ENCODE results near the gene KCNF1.

The KCNF1 gene

DNA sequence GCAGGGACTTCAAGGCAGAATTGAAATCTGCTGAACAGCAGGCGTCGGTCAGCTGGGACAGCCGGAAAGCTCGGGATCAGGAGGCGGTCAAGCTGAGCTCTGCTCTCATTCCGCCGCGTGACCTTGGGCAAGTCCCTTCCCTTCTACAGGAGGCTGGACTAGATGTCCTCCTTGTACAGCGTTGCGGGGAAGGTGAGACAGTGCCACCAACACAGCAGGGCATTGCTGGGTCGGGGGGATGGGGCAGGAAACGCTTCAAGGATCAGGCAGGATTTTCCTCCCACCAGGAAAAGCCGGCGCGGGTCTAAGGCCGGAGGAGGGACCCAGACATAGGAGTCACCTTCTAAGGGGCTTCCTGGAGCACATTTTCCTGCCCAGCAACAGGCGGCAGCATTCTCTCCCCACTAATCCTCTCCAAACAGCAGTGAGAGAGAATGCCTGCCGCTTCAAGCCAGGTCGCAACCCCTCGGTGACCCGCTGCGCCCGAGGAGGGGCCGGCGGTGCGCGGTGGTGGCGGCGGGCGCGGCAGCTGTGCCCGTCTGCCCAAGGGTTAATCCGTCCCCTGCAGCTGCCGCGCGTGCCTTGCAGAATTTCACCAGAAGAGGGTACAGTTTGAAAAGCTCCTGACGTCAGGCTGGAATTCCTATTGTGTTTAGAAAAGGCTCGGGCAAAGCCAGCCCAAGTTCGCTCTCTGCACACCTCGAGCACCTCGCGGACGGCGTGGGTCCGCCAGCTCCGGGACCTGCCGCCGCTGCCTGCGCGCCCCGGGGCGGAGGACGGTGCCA is at the start of gene KCNF1:
TSS of gene KCNF1 (plus strand) at position 644 of the 785 bp plus-strand sequence. CDS start 493 bp downstream, outside the sequence.
- DNase-seq: no peak

GRCh38 chr2:10862330-10862729 is 49.4 kb upstream of the KCNF1 start:
- DNase-seq: no peak

GRCh38 chr2:10863047-10863446 is 48.7 kb upstream of the KCNF1 start:
- no peak for DNase-seq

GRCh38 chr2:10863837-10864236 is 47.9 kb upstream of the KCNF1 start:
- no peak for DNase-seq

DNA sequence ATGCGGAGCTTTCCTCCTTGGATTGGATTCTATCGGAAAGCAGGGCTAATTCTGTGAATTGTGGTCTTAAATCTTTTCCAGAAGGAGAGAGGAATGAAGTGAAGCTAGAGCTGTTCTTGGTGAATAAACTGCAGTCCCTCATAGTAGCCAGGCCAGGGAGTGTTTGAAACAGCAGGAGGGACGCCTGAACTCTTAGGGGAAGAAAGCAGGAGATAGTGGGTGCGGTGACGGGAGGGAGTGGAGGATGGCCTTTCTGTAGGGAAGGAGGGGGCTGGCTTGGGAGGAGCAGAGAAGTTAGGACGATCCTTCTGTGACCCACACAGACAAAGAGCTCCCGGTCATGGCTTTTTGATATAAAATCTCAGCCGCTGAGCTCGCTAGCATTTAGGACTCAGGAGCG is 47.5 kb upstream of the KCNF1 start:
- DNase-seq: no peak

GRCh38 chr2:10864861-10865636 is 46.7 kb upstream of the KCNF1 start:
- peak; percentile 23 for DNase-seq

DNA sequence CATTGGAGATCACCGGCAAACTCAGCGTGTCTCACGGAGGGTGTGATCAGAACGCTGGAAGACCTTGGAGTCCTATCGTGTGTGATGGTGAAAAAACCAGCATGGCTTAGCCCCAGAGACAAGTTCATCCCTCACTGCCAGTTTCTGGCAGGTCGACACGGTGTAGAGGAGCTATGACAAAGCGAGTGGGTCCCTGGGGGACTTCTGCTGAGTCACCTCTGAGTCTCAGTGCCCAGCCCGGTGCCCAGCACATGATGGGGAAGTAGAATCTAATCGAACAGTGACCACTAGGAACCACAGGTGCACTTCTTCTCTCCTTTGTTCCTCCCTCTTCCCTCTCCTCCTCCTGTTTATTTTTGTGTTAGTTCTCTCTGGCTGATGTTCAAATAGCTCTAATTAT is 45.9 kb upstream of the KCNF1 start:
- DNase-seq: no peak

GRCh38 chr2:10867692-10868420 is 43.9 kb upstream of the KCNF1 start:
- no peak for DNase-seq

DNA sequence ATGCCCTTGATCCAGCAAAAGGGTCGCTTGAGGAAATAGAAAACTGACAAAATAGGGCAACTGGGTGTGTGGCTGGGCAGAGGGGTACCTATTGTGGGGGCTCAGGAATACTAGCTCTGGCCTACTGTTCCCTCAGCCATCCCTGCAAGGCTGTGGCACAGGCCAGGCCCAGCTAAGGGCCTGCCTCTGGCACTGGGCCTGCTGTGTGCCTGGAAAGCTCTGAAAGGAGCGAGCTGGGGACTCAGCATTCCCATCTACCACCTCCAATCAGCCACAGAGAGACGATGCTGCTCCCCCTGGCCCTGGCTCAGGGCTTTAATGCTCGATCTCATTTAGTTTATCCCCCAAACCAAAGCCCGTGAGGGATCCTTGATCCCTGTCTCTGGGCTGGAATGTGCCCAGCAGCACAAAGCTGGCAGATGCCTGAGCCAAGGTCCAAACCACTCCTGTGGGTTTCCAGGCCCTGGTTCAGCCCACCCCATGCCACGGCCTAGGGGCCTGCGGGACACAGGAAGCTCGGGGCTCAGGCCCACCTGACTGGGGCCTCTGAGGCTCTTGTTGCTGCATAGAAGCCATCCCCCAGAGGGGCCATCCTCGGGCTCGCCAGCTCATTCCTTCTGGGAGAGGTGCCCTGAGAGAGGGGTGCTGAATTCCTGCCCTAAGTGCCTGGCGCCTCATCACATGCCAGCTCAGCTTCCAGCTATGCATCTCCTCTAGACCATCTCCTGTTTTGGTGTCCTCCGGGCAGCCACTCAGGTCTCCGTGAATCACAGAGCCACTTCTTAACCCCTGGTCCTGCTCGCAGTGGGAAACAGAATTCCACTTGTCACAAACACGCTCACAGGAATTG is 43.0 kb upstream of the KCNF1 start:
- DNase-seq: no peak

DNA sequence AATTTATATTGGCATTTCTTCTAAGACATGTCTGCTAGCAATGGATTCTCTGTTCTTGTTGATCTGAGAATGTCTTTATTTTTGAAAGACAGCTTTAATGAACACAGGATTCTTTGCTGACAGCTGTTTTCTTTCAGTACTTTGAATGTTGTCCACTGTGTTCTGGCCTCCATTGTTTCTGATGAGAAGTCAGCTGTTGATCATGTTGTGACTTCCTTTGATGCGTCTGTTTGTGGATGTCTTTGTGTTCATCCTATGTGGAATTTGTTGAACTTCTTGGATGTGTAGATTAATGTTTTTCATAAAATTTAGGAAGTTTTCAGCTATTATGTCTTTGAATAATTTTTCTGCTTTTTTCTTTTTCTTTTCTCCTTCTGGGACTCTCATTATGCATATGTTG is 39.8 kb upstream of the KCNF1 start:
- no peak for DNase-seq

DNA sequence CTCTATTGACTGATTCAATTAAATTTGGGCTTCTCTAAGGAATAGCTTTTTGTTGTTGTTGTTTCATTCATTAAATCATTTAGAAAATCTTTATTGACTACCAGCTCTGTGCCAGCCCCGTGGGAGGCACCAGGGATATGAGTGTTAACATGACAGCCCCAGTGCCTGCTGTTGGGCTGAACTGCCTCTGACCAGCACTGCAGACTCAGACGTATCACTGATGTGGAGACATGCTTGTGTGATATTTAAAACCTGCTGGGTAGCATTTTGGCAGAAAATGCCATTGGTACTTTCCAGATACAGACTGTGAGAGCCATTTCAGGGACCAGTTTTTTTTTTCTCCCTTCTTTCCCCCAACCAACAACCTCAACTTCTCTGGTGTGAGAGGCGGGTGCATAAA is 38.6 kb upstream of the KCNF1 start:
- DNase-seq: no peak

DNA sequence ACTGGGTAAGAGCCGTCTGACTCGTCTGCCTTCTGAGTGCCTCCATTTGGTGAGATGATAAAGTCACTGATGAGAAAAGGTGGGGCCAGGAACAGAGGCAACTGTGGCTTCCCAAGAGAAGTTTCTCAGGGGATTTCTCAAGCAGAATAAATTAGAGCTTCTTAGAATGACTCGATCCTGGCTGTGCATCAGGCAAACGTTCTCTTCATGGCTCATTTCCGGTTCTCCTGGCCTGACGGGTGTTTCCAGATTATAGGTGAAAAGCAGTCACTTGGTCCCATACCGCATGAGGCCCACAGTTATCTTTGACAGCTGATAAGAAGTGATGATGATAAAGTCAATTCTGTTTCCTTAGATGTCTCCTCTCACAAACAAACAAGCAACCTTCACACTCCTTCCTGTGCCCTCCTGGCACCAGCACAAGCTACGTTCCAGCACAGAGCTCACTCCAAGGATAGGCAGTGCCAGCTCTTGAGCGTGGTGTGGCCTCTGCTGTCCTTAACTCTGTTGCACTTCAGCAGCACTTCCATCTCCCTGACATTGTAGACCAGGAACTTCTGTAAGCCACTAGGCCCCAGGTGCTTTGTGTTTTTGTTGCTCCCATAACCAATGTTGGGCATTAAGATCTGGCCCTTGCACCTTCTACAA is 37.8 kb upstream of the KCNF1 start:
- no peak for DNase-seq

GRCh38 chr2:10875126-10875525 is 36.6 kb upstream of the KCNF1 start:
- DNase-seq: no peak

- DNase-seq: no peak
These were observed 35.3 kb upstream of the KCNF1 start for GRCh38 chr2:10876394-10876793.

GRCh38 chr2:10876963-10877362 is 34.8 kb upstream of the KCNF1 start:
- DNase-seq: no peak

DNA sequence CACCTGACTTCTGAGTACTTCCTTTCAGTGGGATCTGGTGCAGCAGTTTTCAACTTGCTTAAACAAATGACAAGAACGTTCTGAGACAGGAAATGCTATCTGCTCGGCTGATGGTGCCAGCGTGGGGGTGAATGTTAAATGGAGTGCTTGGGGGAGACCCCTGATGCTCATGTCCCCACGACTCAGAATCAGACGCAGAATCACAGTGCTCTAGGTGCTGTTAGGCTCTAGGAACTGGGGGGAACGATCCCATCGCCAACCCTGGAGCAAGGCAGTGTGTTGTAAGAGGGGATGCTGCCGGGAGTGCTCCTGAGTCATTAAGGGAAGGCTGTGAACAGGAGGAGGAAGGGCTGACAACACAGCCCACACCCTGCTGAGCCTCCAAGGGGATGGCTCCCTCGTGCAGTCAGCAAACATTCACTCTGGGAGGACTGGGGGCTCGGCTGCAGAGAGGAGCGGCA is 34.1 kb upstream of the KCNF1 start:
- DNase-seq: no peak

DNA sequence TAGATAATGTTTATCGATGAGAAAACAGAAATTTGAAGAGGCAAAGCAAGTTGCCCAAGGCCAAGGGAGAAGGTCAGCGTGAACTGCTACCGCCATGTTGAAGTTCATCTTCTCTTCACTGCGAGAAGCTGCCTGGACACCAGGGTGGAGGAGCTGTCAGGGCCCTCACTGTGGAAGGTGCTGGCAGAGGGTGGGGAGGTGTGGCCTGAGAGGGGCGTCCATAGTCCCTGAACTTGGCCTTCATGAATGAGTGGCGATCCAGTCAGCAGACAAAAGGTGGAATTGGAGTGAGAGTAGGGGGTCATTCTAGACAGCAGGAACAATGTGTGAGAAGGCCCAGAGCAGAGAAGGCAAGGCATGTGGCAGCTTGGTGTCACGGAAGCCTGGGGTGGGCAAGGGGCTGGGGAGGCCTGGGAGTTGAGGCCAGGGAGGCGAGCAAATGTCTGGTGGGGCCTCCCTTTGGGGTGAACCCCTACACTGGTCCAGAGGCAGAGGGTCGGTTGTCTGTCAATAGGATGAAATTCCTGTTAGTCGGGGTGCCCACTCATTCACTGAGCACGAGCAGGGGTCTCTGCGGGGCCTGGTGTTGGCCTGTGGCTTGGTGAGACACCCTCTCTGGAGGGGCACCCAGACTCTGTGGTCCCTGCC is 33.3 kb upstream of the KCNF1 start:
- DNase-seq: no peak

GRCh38 chr2:10879159-10879558 is 32.6 kb upstream of the KCNF1 start:
- DNase-seq: no peak

DNA sequence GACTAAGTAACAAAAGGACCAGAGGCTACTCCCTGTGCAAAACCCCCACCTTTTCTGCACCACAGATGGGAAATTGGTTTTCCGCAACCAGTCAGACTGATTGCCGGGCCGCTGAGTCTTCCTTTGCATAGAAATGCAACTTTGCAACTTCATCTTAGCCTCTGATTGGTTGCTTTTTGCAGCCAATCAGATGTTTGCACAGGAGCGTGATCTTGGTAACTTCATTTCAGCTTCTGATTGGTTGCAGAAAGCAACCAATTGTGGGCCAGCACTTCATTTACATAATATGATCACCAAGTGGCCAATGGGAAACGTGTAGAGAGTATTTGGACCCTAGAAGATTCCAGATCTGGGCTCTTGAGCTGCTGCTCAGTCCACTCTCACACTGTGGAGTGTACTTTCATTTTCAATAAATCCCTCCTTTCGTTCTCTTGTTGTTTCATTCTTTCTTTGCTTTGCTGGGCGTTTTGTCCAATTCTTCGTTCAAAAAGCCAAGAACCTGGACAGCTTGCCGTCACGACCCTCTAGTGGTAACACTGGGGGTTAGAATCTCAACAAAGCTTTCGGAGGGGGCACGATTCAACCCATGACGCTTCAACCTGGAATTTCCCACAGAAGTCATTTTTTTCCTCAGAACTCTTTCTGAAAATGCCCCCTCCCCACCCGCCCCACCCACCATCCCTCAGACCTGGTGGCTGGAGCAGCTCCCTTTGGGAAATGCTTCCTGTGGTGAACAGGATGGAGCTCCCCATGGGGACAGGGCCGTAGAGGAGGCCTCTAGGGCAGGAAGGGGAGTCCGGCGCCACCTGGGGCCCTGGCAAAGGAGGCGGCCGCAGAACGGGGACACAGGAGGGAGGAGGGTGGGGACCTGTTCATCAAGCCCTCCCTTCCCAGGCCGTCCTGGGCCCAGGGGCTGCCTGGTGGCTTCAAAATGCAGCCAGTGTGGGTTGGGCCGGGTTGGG is 31.8 kb upstream of the KCNF1 start:
- no peak for DNase-seq

All from stimulated activated CD4-positive, alpha-beta T cell treated with anti-CD3 and anti-CD28 coated beads, Interleukin-12 subunit alpha, Interleukin-12 subunit beta, amount 100 ng/mL, for 4 hours (primary cell).